H1 (cell line): ENCODE results near the gene BARHL1.

Source experiments
- EP300 ChIP-seq, 2 experiments: IDR thresholded peaks; 1 replicate in 1 of 2; 2 replicates in 1 of 2; pipeline ENCODE4 v1.6.1; 2011 to 2012; ENCODE audit warnings: low read depth in 2 of 2, low read length in 2 of 2, mild to moderate bottlenecking in 2 of 2, borderline replicate concordance in 1 of 2, inconsistent platforms in 1 of 2, moderate library complexity in 1 of 2
- GABPA ChIP-seq: IDR thresholded peaks from 2 replicates; pipeline ENCODE4 v1.6.1; 2011; ENCODE audit warnings: mild to moderate bottlenecking, low read length, moderate library complexity, borderline replicate concordance; ENCODE audit not compliant: insufficient read depth
- MAFK ChIP-seq: IDR thresholded peaks from 2 replicates; pipeline ENCODE4 v1.6.1; 2012; ENCODE audit warnings: low read depth, mild to moderate bottlenecking, improper control_type of control experiment, low read length
- POLR2A ChIP-seq, 2 experiments: IDR thresholded peaks; 1 replicate in 1 of 2; 2 replicates in 1 of 2; pipeline ENCODE4 v1.6.1; 2011; ENCODE audit warnings: low read depth in 2 of 2, low read length in 2 of 2, mild to moderate bottlenecking in 2 of 2; ENCODE audit errors: control extremely low read depth in 1 of 2
- SP1 ChIP-seq: IDR thresholded peaks from 2 replicates; pipeline ENCODE4 v1.6.1; 2011; ENCODE audit warnings: low read depth, low read length
- TF ChIP-seq, protein P1 (sequence below), 3 experiments: IDR thresholded peaks; 1 replicate in 2 of 3; 2 replicates in 1 of 3; pipeline versions ENCODE4 v1.5.1 to v1.6.1; 2011; ENCODE audit warnings: low read length in 3 of 3, mild to moderate bottlenecking in 3 of 3, inconsistent platforms in 2 of 3, low read depth in 1 of 3, moderate library complexity in 1 of 3; ENCODE audit not compliant: insufficient read depth in 1 of 3; ENCODE audit errors: control extremely low read depth in 1 of 3
- TF ChIP-seq, protein P2 (sequence below): IDR thresholded peaks from 2 replicates; pipeline ENCODE4 v1.6.1; 2012; ENCODE audit warnings: inconsistent platforms

DNA sequence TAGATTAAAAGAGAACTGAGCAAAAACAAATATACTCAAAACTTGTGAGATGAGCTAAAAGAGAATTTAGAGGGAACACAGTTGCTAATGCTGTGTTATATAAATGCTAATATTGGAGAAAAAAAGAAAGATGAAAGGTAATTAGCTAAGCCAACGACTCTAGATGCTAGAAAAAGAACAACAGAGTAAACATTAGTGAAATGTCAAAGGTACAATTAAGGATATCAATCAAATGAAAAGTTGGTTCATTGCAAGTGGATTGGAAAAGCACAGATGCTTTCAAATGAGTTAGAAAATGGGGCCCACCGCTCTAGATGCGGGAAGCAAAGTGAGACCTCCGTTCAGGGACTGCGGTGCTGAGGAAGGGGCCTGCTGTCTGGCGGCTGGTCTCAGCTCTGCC, 17.9 kb upstream of the BARHL1 start:
- TF ChIP-seq MAFK: no peak
- TF ChIP-seq POLR2A (IDR thresholded peaks at IDR 0.05; ENCODE audit: control extremely low read depth in 1 of 2, low read depth in 2 of 2, low read length in 2 of 2): no peak
- TF ChIP-seq, protein P1, sequence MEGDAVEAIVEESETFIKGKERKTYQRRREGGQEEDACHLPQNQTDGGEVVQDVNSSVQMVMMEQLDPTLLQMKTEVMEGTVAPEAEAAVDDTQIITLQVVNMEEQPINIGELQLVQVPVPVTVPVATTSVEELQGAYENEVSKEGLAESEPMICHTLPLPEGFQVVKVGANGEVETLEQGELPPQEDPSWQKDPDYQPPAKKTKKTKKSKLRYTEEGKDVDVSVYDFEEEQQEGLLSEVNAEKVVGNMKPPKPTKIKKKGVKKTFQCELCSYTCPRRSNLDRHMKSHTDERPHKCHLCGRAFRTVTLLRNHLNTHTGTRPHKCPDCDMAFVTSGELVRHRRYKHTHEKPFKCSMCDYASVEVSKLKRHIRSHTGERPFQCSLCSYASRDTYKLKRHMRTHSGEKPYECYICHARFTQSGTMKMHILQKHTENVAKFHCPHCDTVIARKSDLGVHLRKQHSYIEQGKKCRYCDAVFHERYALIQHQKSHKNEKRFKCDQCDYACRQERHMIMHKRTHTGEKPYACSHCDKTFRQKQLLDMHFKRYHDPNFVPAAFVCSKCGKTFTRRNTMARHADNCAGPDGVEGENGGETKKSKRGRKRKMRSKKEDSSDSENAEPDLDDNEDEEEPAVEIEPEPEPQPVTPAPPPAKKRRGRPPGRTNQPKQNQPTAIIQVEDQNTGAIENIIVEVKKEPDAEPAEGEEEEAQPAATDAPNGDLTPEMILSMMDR (IDR thresholded peaks at IDR 0.05; ENCODE audit: control extremely low read depth in 1 of 3, insufficient read depth in 1 of 3, low read depth in 1 of 3, low read length in 3 of 3): no peak
- TF ChIP-seq GABPA: no peak
- TF ChIP-seq, protein P2, sequence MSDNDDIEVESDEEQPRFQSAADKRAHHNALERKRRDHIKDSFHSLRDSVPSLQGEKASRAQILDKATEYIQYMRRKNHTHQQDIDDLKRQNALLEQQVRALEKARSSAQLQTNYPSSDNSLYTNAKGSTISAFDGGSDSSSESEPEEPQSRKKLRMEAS: no peak
- TF ChIP-seq SP1: no peak
- TF ChIP-seq EP300 (IDR thresholded peaks at IDR 0.05; ENCODE audit: borderline replicate concordance in 1 of 2, low read depth in 2 of 2, low read length in 2 of 2): no peak
